DOHH2 (cell line): ENCODE measurements around the gene ITPA.

Source experiments
- CTCF ChIP-seq: fragments of 200-600 bp; sonication (generic); IDR thresholded peaks from one replicate; pipeline ENCODE4 v1.5.1; 2014; ENCODE audit warnings: antibody characterized with exemption, mild to moderate bottlenecking, low read depth, low read length; ENCODE audit not compliant: poor library complexity, severe bottlenecking
- EZH2phosphoT487 ChIP-seq: fragments of 200-600 bp; sonication (generic); IDR thresholded peaks from 2 replicates; pipeline ENCODE4 v1.6.1; 2017; ENCODE audit warnings: borderline replicate concordance, mild to moderate bottlenecking, antibody characterized with exemption, low read length, moderate library complexity, mixed read lengths

- no peak for TF ChIP-seq CTCF
- TF ChIP-seq EZH2phosphoT487 = no peak
Measured at GRCh38 chr20:3223994-3224680, 14.8 kb downstream of the ITPA start.
